ENCODE results near the gene TCF4. TPM values are rescaled to one million over a fixed set of nuclear protein-coding genes. Genes with fewer than 3 reads are reported as not detected.

Gene TCF4
- total RNA-seq, 1 donor from 2014 or later = 143 TPM

DNA sequence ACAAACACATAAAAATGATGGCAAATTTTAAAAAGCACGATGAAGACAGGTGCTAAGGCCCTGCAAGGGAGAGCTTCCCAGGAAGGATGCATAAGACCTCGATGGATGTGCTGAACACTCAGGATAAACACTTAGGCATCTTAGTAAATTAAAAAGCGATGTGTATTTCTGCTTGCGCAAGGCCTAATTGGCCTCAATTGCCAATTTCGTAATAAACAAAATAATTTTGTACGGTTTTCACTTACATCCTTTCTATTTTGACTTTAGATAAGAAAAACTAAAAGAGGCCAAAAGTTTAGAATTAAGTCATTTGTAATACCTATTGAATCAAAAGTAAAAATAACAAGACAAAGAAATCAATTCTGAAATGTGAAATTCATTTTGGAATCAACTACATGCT lies 189.1 kb downstream of the TCF4 start:
- no peaks in the 10 kb centered on the region for H3K9me3 ChIP-seq
- intact Hi-C loops (cut with DNase I) = loop anchor here (5.0 kb wide), 1 partner anchor 1178 kb away; no protein-coding TSS in a partner anchor
- DNase-seq (no peak), ATAC-seq (no peak)
- no peaks in the 10 kb centered on the region for H3K4me1 ChIP-seq
- H3K36me3 ChIP-seq = no peaks in the 10 kb centered on the region
- H3K4me3 ChIP-seq = peak overlapping the region; percentile 19
- peak overlapping the region; percentile 3 for H3K27ac ChIP-seq
- H3K27me3 ChIP-seq = no peaks in the 10 kb centered on the region
- TF ChIP-seq, protein P1, sequence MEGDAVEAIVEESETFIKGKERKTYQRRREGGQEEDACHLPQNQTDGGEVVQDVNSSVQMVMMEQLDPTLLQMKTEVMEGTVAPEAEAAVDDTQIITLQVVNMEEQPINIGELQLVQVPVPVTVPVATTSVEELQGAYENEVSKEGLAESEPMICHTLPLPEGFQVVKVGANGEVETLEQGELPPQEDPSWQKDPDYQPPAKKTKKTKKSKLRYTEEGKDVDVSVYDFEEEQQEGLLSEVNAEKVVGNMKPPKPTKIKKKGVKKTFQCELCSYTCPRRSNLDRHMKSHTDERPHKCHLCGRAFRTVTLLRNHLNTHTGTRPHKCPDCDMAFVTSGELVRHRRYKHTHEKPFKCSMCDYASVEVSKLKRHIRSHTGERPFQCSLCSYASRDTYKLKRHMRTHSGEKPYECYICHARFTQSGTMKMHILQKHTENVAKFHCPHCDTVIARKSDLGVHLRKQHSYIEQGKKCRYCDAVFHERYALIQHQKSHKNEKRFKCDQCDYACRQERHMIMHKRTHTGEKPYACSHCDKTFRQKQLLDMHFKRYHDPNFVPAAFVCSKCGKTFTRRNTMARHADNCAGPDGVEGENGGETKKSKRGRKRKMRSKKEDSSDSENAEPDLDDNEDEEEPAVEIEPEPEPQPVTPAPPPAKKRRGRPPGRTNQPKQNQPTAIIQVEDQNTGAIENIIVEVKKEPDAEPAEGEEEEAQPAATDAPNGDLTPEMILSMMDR (IDR thresholded peaks at IDR 0.05) = no peak

DNA sequence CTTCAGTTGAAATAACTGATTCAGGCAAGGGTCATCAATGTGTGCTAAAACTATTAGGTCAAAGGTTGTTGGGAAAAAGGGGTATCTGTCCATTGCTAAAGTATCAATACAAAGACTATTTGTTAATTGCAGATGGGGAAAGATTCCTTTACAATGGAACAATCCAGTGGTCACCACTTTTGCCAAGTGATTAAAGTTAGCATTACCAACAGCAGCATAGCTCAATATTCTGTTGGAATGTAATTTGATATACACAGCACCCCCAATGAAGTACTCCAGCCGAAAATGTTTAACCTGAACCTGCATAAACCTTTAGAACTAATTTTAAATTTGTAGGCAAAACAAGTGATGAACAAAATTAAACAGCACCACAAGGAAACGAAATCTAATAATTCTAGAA lies 191.0 kb downstream of the TCF4 start:
- H3K36me3 ChIP-seq = no peaks in the 10 kb centered on the region
- DNase-seq (no peak), ATAC-seq (no peak)
- intact Hi-C loops (cut with DNase I) = loop anchor here (5.0 kb wide), 1 partner anchor 1180 kb away; no protein-coding TSS in a partner anchor
- H3K4me3 ChIP-seq = no peak overlapping the region
- H3K27ac ChIP-seq = no peak overlapping the region
- no peaks in the 10 kb centered on the region for H3K4me1 ChIP-seq
- H3K9me3 ChIP-seq = no peaks in the 10 kb centered on the region
- TF ChIP-seq, protein P1 (IDR thresholded peaks at IDR 0.05) = no peak
- H3K27me3 ChIP-seq = no peaks in the 10 kb centered on the region

DNA sequence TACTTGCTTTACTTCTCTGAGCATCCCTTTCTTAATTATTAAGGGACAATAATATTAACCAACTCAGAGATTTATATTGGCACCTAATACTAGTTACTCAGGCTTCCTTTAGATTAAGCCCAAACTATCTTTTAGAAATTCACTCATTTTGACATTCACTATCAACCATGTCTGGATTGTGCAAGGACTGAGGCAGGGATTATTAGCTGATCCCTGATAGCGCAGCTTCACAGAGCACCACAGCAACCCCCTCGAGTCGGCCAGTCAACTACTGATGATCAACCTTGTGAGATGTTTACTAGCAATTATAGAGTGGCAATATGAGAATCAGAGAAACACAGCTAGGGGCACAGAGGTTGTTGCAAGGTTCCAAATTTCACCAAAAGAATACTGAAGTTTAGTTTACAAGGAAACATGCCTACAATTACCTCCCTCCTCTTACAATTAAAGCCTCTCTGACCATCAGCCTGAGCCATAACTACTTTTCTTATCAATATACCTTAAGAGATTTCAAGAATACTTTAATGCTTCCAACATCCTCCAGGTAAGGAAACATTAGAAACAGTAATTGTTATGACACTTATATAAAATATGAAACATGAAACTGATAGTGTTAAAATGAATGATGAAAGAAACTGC lies 191.6 kb downstream of the TCF4 start:
- ATAC-seq (no peak), DNase-seq (no peak)
- TF ChIP-seq, protein P1 (IDR thresholded peaks at IDR 0.05) = no peak
- H3K27ac ChIP-seq = no peak overlapping the region
- H3K36me3 ChIP-seq = no peaks in the 10 kb centered on the region
- intact Hi-C loops (cut with DNase I) = loop anchor here (5.0 kb wide), 1 partner anchor 1181 kb away; no protein-coding TSS in a partner anchor
- H3K27me3 ChIP-seq = no peaks in the 10 kb centered on the region
- no peaks in the 10 kb centered on the region for H3K9me3 ChIP-seq
- no peak overlapping the region for H3K4me3 ChIP-seq
- no peaks in the 10 kb centered on the region for H3K4me1 ChIP-seq

DNA sequence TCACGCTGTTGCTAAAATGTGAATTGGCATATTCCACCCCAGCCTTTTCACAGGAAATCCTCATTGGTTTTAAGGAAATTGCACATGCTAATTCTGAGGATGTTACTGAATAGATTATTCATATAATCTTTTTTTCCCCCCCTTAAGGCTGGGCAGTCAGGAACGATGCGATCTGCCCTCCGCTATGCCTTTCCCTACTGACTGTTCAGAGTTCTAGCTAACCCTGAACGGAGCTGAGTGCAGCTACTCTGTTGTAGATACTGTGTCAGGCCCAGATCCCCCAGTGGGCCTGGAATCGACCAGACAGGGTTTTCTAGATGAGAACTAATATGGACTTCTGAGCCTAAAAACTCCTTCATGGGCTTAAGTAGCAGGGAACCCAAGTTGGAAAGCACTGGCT lies 192.2 kb downstream of the TCF4 start:
- Histone ChIP-seq H3K9me3 (no peaks in the 10 kb centered on the region), H3K4me1 (no peaks in the 10 kb centered on the region), H3K36me3 (no peaks in the 10 kb centered on the region), H3K27me3 (no peaks in the 10 kb centered on the region), H3K27ac (no peak overlapping the region), H3K4me3 (no peak overlapping the region)
- intact Hi-C loops (cut with DNase I) = loop anchor here (5.0 kb wide), 1 partner anchor 1182 kb away; no protein-coding TSS in a partner anchor
- no peak for ATAC-seq
- no peak for DNase-seq
- TF ChIP-seq, protein P1 (IDR thresholded peaks at IDR 0.05) = no peak

DNA sequence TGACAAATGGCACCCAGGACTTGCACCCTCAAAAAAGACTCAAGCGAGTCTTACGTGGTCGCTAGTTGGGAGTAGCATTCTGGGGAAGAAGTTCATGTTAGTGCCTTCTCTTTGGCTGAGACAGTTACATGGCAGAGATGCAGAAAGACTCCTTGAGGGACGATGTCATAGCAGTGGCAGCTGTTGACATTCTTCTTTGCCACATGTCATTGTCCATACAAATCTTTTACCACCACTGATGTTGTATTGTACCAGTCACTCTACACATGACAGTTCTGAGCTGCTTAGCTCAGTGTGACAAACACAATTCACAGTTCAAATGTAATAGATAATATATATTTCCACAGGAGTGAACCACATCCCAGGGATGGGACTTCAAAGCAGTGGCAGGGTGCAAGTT lies 197.1 kb downstream of the TCF4 start:
- ATAC-seq = no peak
- H3K36me3 ChIP-seq = no peaks in the 10 kb centered on the region
- H3K27me3 ChIP-seq = no peaks in the 10 kb centered on the region
- no peak overlapping the region for H3K4me3 ChIP-seq
- H3K27ac ChIP-seq = no peak overlapping the region
- TF ChIP-seq, protein P1 (IDR thresholded peaks at IDR 0.05) = no peak
- intact Hi-C loops (cut with DNase I) = no loop called here
- no peaks in the 10 kb centered on the region for H3K9me3 ChIP-seq
- DNase-seq = no peak
- peaks cover 8% of the 10 kb centered on the region for H3K4me1 ChIP-seq
